Calu3 (cell line): ENCODE results near the gene EMILIN3. TPM values are rescaled to one million over a fixed set of nuclear protein-coding genes. Genes with fewer than 3 reads are reported as not detected.

Experiments used
- BruUV-seq: library from RNA; stranded (reverse); fragments of 400-500 nt; replicated peaks from 2 replicates; lab custom pipeline; 2021; lab: Mats Ljungman, UMichigan
- CTCF ChIA-PET: fragments of 300-600 bp; sonication (Branson Sonifier 250); formaldehyde crosslinking; loops from one replicate; lab custom pipeline; 2022; ENCODE audit warnings: antibody characterized with exemption; lab: Charles Lee
- DNase-seq: peaks from one replicate; pipeline ENCODE4 v3.0.0; 2022
- H3K27ac Mint-ChIP-seq: one replicate; pipeline ENCODE4 v1.8.0; 2022; ENCODE audit warnings: mixed read lengths; ENCODE audit not compliant: unreplicated experiment
- H3K27me3 Mint-ChIP-seq: one replicate; pipeline ENCODE4 v1.8.0; 2022; ENCODE audit warnings: mixed read lengths; ENCODE audit not compliant: unreplicated experiment
- H3K36me3 Mint-ChIP-seq: one replicate; pipeline ENCODE4 v1.8.0; 2022; ENCODE audit warnings: mild to moderate bottlenecking, moderate library complexity, mixed read lengths; ENCODE audit not compliant: insufficient read depth, unreplicated experiment
- H3K4me1 Mint-ChIP-seq: one replicate; pipeline ENCODE4 v1.8.0; 2022; ENCODE audit warnings: mild to moderate bottlenecking, low read depth, mixed read lengths; ENCODE audit not compliant: unreplicated experiment
- H3K4me3 Mint-ChIP-seq: one replicate; pipeline ENCODE4 v1.8.0; 2022; ENCODE audit warnings: mild to moderate bottlenecking, low read depth, moderate library complexity, mixed read lengths; ENCODE audit not compliant: unreplicated experiment
- H3K9me3 Mint-ChIP-seq: one replicate; pipeline ENCODE4 v1.8.0; 2022; ENCODE audit warnings: low read depth, mixed read lengths; ENCODE audit not compliant: unreplicated experiment
- CTCF ChIP-seq: fragments of 200-600 bp; IDR thresholded peaks from one replicate; pipeline ENCODE4 v1.8.0; 2022; ENCODE audit warnings: antibody characterized with exemption; ENCODE audit not compliant: unreplicated experiment
- intact Hi-C: fragments of 100-400 bp; cut with micrococcal nuclease; formaldehyde crosslinking; loops from one replicate; pipeline ENCODE4 v1.10.0; 2022; ENCODE audit not compliant: unreplicated experiment
- total RNA-seq: library from RNA; stranded (reverse); gene quantifications from 2 replicates; pipeline ENCODE4 v1.2.3, GENCODE V29; 2022

EMILIN3 gene
- total RNA-seq, 1 experiment from 2014 or later = not detected

GRCh38 chr20:41344938-41345728 lies 21.5 kb downstream of the EMILIN3 start:
- intact Hi-C loops = no loop called here
- CTCF ChIA-PET = no interaction called here
- BruUV-seq = no TSS peak

GRCh38 chr20:41344477-41344876 lies 22.1 kb downstream of the EMILIN3 start:
- no peak for TF ChIP-seq CTCF
- peaks cover 22% of the 10 kb centered on the region for H3K36me3 Mint-ChIP-seq
- H3K4me1 Mint-ChIP-seq = peaks cover 10% of the 10 kb centered on the region
- no TSS peak for BruUV-seq
- no peak overlapping the region for H3K27ac Mint-ChIP-seq
- no peak overlapping the region for H3K4me3 Mint-ChIP-seq
- H3K9me3 Mint-ChIP-seq = no peaks in the 10 kb centered on the region
- no peak for DNase-seq
- intact Hi-C loops = no loop called here
- H3K27me3 Mint-ChIP-seq = no peaks in the 10 kb centered on the region
- CTCF ChIA-PET = no interaction called here

More at GRCh38 chr20:41344938-41345728, 21.5 kb downstream of the EMILIN3 start:
- Mint-ChIP-seq H3K9me3 (no peaks in the 10 kb centered on the region), H3K4me1 (peaks cover 3% of the 10 kb centered on the region), H3K4me3 (no peak overlapping the region), H3K27me3 (no peaks in the 10 kb centered on the region), H3K36me3 (peaks cover 17% of the 10 kb centered on the region), H3K27ac (no peak overlapping the region)
- DNase-seq = no peak
- TF ChIP-seq CTCF = no peak

GRCh38 chr20:41342474-41343464 lies 23.8 kb downstream of the EMILIN3 start:
- no peaks in the 10 kb centered on the region for H3K27me3 Mint-ChIP-seq
- no peaks in the 10 kb centered on the region for H3K9me3 Mint-ChIP-seq
- peaks cover 22% of the 10 kb centered on the region for H3K36me3 Mint-ChIP-seq
- peaks cover 14% of the 10 kb centered on the region for H3K4me1 Mint-ChIP-seq
- DNase-seq = no peak
- TF ChIP-seq CTCF = no peak
- H3K27ac Mint-ChIP-seq = no peak overlapping the region
- CTCF ChIA-PET = interaction anchor here (0.6 kb wide), 1 partner anchor 324 kb away, joined by 4 read pairs; no protein-coding TSS in a partner anchor
- intact Hi-C loops = no loop called here
- no TSS peak for BruUV-seq
- no peak overlapping the region for H3K4me3 Mint-ChIP-seq

- Mint-ChIP-seq H3K27me3 (no peaks in the 10 kb centered on the region), H3K9me3 (no peaks in the 10 kb centered on the region), H3K36me3 (peaks cover 22% of the 10 kb centered on the region), H3K27ac (peak within 1 kb of the TSS; percentile 75), H3K4me3 (peak within 1 kb of the TSS; percentile 80), H3K4me1 (peaks cover 14% of the 10 kb centered on the region)
- CTCF ChIA-PET = interaction anchor here (0.6 to 2.7 kb wide), 33 partner anchors 9 to 1478 kb away, joined by 3 to 99 read pairs (median 6); partner anchors contain the start of genes PLCG1 and ZHX3
- no peak for TF ChIP-seq CTCF
- peak; percentile 96 for DNase-seq
- BruUV-seq = no TSS peak
- intact Hi-C loops = loop anchor here (1.0 to 2.0 kb wide), 5 partner anchors 71 to 372 kb away; no protein-coding TSS in a partner anchor
Observed at GRCh38 chr20:41340327-41341055, 26.1 kb downstream of the EMILIN3 start, which contains the start of gene LPIN3. LPIN3 (plus strand) TSS chr20:41340821; CDS start chr20:41345804, 4,983 bp downstream.
